ENCODE measurements around the gene SECISBP2L.

SECISBP2L gene

GRCh38 chr15:48989170-48989569 is 57.1 kb downstream of the SECISBP2L start:
- DNase-seq, result peak; percentile 8

GRCh38 chr15:48987142-48987541 is 59.1 kb downstream of the SECISBP2L start:
- DNase-seq, result no peak

GRCh38 chr15:48986240-48986639 is 60.0 kb downstream of the SECISBP2L start:
- DNase-seq, result no peak

GRCh38 chr15:48985516-48985915 is 60.7 kb downstream of the SECISBP2L start:
- no peak for DNase-seq

- no peak for DNase-seq
Measured at GRCh38 chr15:48984811-48985352, 61.4 kb downstream of the SECISBP2L start.

- DNase-seq, result no peak
Measured at GRCh38 chr15:48984021-48984710, 62.1 kb downstream of the SECISBP2L start.

GRCh38 chr15:48983300-48983699 is 62.9 kb downstream of the SECISBP2L start:
- DNase-seq, result no peak

GRCh38 chr15:48981941-48982340 is 64.3 kb downstream of the SECISBP2L start:
- DNase-seq, result no peak

- DNase-seq, result no peak
Measured at GRCh38 chr15:48978638-48979037, 67.6 kb downstream of the SECISBP2L start.

- no peak for DNase-seq
Measured at GRCh38 chr15:48976444-48977088, 69.7 kb downstream of the SECISBP2L start.

- DNase-seq, result peak; percentile 83
Measured at GRCh38 chr15:48975472-48976419, 70.5 kb downstream of the SECISBP2L start.

GRCh38 chr15:48974882-48975281 is 71.4 kb downstream of the SECISBP2L start:
- peak; percentile 11 for DNase-seq

- DNase-seq, result no peak
Measured at GRCh38 chr15:48972750-48973503, 73.3 kb downstream of the SECISBP2L start.

- peak; percentile 64 for DNase-seq
Measured at GRCh38 chr15:48970926-48971325, 75.3 kb downstream of the SECISBP2L start.

- DNase-seq, result no peak
Measured at GRCh38 chr15:48968066-48968465, 78.2 kb downstream of the SECISBP2L start.

- DNase-seq, result no peak
Measured at GRCh38 chr15:48967336-48967735, 78.9 kb downstream of the SECISBP2L start.

- DNase-seq, result peak; percentile 78
Measured at GRCh38 chr15:48966595-48967301, 79.5 kb downstream of the SECISBP2L start.

GRCh38 chr15:48965972-48966371 is 80.3 kb downstream of the SECISBP2L start:
- peak; percentile 71 for DNase-seq

- no peak for DNase-seq
Measured at GRCh38 chr15:48964898-48965297, 81.3 kb downstream of the SECISBP2L start.

- peak; percentile 86 for DNase-seq
Measured at GRCh38 chr15:48963524-48964113, 82.6 kb downstream of the SECISBP2L start, which contains the start of gene SHC4. TSS of gene SHC4 (minus strand) at chr15:48963919. CDS start at chr15:48963015, 904 bp downstream.
